Stimulated activated CD8-positive, alpha-beta memory T cell treated with anti-CD3 and anti-CD28 coated beads, Interleukin-15, amount 100 ng/mL, for 4 hours (primary cell): ENCODE results near the gene NHSL2.

Experiments
- DNase-seq, 2 donors: peaks; one replicate each; pipeline ENCODE4 v3.0.0-alpha.2; 2020; ENCODE audit warnings: low read depth in 2 of 2

The NHSL2 gene

GRCh38 chrX:72128183-72128834 is 217.7 kb downstream of the NHSL2 start:
- DNase-seq = no peak

- no peak for DNase-seq
Observed at GRCh38 chrX:72128881-72129280, 218.2 kb downstream of the NHSL2 start.

GRCh38 chrX:72129661-72130060 is 219.0 kb downstream of the NHSL2 start:
- no peak for DNase-seq

GRCh38 chrX:72130156-72130761 is 219.6 kb downstream of the NHSL2 start:
- DNase-seq = no peak

- no peak for DNase-seq
Observed at GRCh38 chrX:72130762-72131250, 220.2 kb downstream of the NHSL2 start.

GRCh38 chrX:72131317-72132294 is 221.0 kb downstream of the NHSL2 start, which contains the start of gene RTL5:
Gene RTL5, minus strand, starts transcription at chrX:72131915.
- DNase-seq = peak; percentile 44 to 46

GRCh38 chrX:72132456-72132855 is 221.8 kb downstream of the NHSL2 start:
- DNase-seq = no peak

- no peak for DNase-seq
Observed at GRCh38 chrX:72133851-72134546, 223.4 kb downstream of the NHSL2 start.

- DNase-seq = no peak
Observed at GRCh38 chrX:72137846-72138495, 227.3 kb downstream of the NHSL2 start.

GRCh38 chrX:72139538-72139937 is 228.9 kb downstream of the NHSL2 start:
- DNase-seq = no peak

GRCh38 chrX:72141372-72142004 is 230.8 kb downstream of the NHSL2 start:
- no peak for DNase-seq

- no peak for DNase-seq
Observed at GRCh38 chrX:72142094-72142793, 231.6 kb downstream of the NHSL2 start.

- DNase-seq = no peak
Observed at GRCh38 chrX:72142794-72143608, 232.4 kb downstream of the NHSL2 start.

- DNase-seq = no peak
Observed at GRCh38 chrX:72143609-72143907, 232.9 kb downstream of the NHSL2 start.

- no peak for DNase-seq
Observed at GRCh38 chrX:72145181-72145580, 234.5 kb downstream of the NHSL2 start.

- DNase-seq = no peak
Observed at GRCh38 chrX:72146527-72146926, 235.9 kb downstream of the NHSL2 start.

GRCh38 chrX:72158773-72159172 is 248.1 kb downstream of the NHSL2 start:
- DNase-seq = no peak

- no peak for DNase-seq
Observed at GRCh38 chrX:72159769-72160168, 249.1 kb downstream of the NHSL2 start.

- no peak for DNase-seq
Observed at GRCh38 chrX:72165551-72165950, 254.9 kb downstream of the NHSL2 start.
